T1000 (cell line): ENCODE results near the gene SAMD4B.
"Not testable (repeated sequence)": the region's sequence is repeated elsewhere in the genome, so short reads cannot be mapped to it uniquely, and the experiment has no call there.

Experiments
- DNase-seq: peaks from one replicate; lab custom pipeline; 2025; ENCODE audit warnings: mixed read lengths; lab: John Stamatoyannopoulos, UW

Gene SAMD4B

DNA sequence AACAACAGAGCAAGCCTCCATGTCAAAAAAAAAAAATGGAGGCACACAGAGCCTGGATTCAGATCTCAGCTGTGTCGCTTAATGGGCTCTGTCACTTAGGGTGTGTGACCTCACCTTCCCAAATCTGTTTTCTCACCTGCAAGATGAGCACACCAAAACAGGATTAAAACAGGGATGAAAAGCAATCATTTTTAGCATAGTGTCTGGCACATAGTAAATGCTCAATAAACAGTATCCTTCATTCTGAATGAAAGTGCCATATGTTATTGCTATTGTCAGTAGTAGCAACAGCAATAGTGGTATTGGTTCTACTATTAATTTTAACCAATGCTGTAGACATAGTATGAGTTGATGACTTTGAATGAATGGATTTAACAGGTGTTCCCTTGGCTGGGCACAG lies 23.3 kb downstream of the SAMD4B start:
- no peak for DNase-seq

DNA sequence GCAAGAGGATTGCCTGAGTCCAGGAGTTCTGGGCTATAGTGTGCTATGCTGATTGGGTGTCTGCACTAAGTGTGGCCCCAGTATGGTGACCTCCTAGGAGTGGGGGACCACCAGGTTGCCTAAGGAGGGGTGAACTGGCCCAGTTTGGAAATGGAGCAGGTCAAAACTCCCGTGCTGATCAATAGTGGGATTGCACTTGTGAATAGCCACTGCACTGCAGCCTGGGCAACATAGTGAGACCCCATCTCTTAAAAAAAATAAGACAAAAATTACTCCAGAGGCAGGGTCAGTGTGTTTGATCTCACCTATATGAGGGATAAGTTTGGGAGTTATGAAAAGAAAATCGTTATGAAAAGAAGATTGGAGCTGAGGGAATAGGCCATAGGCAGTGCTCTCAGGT lies 27.0 kb downstream of the SAMD4B start:
- no peak for DNase-seq

DNA sequence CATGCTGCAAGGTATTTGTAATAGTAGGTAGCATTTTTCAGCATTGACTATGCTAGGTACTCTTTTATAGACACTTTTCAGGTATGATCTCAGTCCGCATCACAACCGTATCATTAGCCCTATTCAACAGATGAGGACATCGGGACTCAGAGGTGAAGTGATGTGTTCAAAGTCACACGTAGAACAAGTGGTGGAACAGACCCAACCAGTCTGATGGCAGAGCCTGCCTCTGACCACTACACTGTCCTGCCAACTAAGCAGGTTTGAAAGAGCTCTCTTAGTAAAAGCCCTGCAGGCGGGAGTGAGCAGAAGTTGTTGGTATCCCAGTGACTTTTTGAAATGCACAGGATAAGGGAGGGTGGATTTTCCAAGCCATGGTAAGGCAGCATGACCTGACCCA lies 28.5 kb downstream of the SAMD4B start:
- no peak for DNase-seq

DNA sequence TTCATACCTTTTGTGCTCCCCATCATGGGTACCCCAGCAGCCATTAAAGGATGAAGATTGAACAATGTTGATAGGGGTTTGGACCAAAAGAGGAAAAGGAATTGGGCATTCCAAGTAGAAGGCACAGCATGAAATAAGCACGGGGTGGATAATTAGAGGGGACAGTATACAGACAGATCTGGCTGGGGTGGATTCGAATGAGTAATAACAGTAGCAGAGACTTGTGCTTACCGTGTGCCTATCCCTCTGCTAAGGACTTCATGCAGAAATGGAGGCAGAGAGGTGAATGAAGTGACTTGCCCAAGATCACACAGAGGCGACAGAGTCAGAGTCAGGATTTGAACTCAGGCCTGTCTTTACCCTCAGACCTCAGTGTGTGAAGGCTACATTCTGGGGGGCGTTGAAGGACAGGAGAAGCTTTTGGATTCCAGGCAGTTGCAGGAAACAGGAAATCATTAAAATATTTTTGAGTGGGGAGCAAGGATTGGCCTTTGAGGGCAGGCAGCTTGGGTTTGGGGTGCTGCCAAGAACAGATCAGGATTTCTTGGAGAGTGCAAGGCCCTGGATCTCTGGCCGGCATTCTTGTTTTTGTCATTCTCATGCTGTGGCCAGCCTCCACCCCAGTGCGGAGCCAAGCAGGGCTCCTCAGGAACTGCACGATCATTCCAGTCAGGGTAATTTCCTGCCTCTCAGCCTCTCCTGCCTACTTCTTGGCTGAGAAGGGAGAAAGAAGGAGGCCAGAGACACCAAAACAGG lies 30.0 kb downstream of the SAMD4B start:
- DNase-seq: no peak

DNA sequence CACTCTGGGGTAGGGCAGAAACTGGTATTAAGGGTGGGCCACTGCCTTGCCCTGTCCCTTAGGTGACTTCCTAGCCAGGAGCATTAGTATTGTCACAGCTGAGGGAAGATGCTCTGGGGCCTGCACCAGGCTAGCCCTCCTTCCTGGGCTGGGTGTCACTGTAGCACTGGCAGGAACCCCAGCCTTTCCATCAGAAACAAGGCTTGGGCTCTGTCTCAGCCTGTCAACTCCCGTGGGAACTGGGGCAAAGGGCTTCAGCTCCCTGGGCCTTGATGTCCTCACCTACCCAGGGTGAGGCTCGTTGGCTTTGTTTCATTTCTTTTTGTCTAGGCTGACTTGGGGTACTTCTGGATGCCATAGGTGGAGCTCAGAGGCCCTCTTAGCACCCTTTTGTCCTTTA lies 30.7 kb downstream of the SAMD4B start:
- DNase-seq: no peak

DNA sequence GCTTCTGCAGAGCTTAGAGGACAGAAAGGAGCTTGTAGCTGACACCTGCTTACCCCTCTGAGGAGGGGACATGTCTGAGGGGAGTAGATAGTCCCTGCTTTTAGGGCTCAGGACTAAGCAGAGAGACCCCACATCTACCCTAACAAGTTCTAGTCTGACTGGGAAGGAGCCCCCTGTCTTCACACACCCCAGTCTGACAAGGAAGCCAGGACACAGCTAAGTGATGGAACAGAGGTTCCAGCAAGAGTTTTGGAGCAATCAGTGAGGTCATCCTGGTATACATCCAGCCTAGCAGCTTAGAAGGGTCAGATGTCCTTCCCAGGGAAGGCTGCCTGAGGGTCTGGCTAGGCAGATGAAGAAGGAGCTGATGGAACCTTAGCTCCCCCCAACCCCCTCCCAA lies 33.7 kb downstream of the SAMD4B start:
- no peak for DNase-seq

DNA sequence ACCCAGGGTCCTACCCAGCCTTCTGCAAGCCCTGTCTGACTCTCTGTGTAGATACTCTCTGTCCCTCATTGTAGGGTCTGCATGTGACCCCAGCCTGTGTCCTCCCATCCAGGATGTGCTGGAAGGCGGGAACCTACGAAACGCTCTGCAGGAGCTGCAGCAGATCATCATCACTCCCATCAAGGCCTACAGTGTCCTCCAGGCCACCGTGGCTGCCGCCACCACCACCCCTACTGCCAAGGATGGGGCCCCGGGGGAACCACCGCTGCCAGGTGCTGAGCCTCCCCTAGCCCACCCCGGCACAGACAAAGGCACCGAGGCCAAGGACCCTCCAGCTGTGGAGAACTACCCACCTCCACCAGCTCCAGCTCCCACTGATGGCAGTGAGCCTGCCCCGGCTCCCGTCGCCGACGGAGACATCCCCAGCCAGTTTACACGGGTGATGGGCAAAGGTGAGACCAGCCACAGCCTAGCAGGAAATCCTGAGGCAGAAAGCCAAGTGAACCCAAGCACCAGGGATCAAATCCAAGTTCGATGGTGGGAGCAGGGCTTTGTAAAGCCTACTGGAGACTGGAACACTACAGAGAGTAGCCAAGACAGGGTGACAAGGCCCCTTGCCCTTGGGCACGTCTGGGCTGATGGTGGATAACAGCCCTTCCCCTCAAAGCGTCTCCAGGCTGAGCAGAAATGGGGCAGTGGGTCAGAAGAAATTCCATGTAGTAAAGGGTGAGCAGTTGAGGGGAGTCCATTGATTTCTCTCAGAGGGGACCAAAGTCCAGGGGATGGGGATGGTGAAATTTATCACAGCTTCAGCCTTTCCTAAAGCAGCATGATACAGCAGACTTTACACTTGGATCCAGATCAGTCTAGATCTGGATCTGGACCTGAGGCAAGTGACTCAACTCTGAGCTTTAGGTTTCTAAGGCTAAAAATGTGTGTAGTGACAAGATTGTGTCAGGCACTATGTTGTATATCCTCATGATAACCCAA lies 35.4 kb downstream of the SAMD4B start:
- DNase-seq: no peak

DNA sequence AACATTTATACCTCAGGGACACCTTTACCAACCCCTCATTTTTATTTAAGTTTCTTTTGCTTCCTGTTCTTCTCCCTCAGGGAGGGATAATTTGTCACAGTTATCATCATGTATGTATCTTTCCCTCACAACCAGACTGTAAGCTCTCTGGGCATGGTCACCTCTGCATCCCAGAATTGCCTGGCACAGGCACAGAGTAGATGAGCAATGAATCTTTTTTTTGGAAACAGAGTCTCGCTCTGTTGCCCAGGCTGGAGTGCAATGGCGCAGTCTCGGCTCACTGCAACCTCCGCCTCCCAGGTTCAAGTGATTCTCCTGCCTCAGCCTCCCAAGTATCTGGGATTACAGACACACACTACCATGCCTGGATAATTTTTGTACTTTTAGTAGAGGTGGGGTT lies 37.1 kb downstream of the SAMD4B start:
- DNase-seq: not testable (repeated sequence)

DNA sequence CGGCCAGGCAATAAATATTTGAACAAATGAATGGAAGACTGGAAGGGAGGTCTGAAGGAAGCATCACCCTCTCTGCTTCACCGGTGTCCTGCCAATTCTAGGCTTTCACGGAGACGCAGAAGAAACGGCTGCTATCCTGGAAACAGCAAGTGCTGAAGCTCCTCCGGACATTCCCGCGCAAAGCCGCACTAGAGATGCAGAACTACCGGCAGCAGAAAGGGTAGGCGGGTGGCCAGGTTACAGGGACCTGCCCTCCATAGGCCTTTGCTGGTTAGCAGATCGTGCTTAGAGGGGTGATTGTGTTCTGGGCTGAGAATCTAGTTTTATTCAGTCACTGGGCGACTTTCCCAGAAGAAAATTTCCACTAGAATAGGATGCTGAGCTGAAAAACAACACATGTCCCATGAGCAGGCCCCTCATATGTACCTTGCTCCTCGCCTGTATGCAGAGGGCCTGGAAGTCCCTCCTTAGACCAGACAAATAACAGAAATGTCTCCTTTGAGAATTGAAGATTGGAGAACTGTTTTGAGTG lies 37.7 kb downstream of the SAMD4B start:
- no peak for DNase-seq

DNA sequence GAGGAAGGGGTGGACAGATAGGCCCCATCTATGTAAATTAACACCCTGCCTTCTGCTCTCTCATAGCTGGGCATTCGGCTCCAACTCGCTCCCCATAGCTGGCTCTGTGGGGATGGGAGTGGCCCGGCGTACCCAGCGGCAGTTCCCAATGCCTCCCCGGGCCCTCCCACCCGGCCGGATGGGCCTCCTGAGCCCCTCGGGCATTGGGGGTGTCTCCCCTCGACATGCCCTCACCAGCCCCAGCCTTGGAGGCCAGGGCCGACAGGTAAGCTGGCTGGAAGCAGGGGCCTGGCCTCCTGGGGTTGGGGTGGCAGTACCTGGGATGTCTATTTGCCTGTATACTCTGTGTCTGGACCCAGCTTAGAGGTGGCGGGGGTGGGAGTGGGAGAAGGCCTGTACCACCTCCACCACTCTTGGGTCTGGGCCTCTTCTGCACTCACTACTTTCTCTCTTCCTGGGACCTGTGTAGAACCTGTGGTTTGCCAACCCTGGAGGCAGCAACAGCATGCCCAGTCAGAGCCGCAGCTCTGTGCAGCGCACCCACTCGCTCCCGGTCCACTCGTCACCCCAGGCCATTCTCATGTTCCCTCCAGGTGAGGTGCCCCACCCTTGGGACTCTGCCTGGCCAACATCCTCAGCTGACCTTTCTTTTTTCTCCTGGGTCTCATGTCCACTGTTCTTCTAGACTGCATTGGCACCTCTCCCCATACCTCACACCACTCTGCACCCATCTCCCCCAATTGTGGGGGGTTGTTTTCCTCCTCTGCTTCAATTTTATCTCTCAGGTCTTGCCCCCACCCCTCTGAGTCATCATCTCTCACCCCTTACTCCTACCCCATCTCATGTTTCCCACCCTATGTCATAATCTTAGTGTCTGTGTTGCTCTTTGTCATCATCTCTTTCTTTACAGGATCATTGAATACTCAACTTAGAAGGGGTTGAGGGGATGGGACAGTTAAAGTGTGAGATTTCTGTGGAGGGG lies 38.6 kb downstream of the SAMD4B start:
- DNase-seq: no peak

DNA sequence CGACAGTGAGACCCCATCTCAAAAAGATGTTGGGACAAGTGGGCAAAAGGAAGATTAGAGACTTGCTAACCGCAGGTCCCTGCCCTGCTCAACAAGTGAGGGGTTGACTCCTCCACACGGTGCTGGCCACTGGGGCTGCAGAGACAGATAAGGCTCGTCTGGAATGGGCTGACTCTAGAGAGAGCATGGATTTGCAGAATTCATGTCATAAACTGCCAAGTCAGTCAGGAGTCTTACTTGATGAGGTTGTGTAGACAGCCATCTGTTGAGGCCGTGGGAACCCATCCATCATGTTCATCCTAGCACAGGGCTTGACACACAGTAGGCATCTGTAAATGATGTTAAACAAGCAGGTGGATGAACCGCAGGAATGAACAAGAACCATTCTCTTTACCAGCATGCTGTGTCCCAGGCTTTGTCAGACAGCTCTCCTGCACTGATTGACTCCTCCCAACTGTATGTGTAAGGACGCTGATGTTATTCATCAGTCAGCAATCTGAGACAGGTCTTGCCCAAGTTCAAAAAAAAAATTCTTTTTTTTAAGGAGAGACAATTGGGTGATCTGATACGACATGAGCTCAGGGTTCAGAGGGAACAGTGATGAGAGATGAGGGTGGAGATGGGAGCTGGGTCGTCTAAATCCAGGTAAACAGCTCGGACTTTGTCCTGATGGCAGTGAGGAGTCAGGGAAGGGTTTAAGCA lies 39.8 kb downstream of the SAMD4B start:
- no peak for DNase-seq

DNA sequence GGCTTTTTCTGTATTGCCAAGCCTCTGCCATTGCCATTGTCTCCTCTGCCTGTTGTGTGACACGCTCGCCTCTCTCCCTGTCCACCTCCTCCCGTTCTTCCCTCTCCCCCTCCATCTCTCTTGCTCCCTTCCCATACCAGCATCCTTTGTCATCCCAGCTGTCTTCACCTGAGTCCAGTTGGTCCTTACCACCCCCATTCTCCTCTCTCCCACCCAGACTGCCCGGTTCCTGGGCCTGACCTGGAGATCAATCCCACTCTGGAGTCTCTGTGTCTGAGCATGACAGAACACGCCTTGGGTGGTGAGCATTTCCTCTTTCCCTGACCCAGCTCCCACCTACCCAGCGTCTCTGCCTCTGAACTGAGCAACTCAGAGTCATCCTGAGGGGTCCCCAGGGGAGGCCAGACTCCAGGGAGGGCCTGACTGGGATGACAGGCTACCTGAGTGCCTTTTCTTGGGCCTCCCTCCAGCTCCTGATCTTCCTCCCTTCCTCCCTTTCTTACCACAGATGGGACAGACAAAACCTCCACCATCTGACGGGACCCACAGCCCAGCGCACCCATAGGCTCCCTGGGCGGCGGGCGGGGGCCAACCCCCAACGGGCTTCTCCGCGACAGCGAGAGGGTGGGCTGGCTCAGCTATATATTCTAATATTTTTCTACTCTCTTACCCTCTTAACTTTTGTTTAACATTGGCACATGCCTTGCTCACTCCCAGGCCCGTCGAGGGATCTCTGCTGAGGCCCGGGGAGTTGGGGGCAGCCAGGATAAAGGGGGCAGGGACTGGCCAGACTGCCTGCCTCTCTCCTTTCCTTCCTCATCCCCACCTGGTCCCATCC lies 41.0 kb downstream of the SAMD4B start:
- no peak for DNase-seq

DNA sequence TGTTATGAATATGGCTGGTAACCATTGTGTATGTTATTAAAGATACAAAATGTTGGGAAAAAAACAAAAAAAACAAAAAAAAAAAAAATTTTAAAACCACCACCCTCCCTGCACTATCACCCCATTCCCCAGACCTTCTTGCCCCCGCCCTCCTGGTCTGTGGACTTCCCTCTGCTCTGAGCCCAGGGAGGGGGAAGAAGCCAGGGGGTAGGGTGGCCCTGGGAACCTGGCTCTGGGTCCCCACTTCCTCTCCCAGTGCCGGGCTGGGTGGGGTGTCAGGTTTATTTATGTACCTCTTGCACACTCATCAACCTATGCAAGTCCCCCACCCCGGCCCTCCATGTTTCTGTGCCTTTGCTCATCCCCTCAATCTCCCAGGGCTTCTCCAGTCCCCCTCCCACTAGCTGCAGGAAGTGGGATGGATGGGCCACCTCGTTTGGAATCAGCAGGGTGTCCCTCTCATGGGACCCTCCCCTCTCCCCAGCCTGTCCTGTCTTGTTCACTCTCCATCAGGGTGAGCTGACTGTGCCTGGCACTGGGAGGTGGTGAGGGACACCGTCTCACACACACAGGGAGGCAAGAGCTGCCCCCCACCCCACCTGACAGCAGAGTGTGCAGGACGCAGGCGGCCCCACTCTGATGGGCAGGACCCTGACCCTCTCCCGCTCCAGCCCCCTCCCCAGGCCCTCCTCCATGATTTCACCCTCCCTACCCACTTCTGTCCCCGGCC lies 42.8 kb downstream of the SAMD4B start:
- DNase-seq: no peak

DNA sequence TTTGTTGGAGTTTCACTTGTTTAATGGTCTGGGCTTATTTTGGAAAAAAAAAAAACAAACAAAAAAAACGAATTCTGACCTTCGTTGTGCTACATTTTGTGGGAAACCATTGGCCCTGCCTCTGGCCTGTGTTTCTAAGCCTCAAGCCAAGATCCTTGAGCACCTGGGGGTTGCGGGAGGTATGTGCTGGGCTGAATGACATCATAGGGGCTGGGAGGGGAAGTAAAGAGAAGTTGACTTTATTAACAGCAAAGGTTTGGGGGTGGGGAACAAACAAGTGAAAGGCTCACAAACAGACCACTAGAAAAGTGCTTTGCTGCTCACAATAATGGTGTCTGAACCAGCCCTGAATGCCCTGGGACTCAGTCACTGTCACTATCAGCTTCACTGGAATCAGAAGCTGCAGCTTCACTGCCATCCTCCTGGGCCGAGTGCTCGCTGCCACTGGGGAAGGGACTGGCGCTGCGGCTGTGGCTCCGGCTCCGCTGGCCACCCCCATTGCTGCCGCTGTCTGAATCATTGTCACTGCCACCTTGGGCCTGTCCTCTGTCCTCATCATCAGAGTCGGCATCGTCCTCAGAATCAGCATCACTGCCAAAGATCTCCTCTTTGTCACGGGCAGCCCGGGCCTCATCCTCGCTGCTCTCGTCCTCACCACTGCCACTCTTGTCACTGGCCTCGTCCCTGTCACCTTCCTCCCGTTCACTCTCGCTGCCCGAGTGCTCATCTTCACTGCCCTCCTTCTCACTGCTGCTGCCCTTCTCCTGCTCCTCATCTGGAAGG lies 43.6 kb downstream of the SAMD4B start:
- no peak for DNase-seq

DNA sequence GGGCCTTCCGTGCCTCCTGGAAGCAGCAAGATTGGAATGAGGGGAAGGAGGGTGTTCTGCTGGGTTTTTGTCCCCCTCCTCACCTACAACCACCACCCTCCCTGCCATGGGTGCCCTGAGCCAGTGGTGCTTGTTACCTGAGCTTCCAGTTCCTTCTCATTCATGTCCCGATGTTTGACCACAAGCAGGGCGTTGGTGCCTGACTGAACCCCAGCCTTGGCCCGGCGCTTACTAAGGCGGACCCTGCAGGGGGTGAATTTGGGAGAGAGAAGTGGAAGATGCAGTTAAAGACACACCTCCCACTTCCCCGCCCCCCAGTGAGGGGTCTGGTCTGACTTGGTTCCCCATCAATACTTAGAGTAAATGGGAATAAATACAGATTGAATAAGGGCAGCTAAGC lies 44.3 kb downstream of the SAMD4B start:
- no peak for DNase-seq

DNA sequence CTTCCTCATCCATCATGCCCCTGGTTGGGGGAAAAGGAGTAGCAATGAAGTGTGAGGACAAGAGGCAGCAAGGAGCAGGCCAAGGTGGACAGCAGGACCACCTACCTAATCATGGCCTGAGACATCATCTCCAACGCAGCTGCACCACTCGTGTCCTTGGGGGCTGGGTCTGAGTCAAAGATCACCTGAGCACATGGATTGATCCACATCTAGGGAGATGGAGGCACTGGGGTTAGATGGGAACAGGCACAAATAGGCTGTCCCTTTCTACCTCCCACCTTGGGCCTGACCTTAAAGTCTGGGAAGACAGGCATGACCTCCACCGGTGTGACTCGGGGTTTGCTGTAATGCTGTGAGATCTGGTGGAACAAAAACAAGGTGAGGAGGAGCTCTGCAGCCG lies 46.4 kb downstream of the SAMD4B start:
- DNase-seq: no peak

DNA sequence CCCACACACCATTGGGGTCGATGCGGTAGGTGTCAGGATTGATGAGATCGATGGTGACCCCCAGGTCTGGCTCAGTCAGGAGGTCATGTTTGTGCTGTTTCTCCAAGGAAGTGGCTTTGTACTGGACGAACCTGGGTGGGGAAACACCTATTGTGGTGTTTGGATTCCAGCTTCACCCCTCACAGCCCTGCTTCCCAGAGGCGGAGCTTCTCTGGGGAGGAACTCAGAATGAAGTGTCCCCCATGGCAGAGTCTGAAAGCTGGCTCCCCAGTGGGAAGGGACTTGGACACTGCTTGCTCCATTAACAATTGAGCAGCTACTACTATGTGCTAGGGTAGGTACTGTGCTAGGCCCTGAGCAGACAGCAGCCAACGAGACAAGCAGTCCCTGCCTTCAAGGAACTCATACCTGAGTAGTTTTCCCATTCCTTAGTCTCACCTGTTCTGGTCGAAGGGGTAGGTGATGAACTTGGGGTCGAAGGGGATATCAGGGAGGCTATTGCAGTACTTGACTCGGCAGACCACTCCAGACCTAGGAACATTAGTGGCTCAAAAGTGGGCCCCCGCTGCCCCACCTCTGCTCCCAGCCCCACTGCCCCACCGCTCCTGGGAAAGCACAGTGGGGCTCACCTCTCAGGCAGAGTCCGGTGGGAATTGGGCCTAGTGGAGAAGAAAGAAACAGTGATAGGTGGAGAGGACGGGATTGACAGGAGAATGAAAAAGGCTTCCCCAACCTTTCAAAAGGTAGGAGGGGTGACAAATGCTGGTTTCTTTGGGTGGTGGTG lies 47.6 kb downstream of the SAMD4B start:
- DNase-seq: no peak

DNA sequence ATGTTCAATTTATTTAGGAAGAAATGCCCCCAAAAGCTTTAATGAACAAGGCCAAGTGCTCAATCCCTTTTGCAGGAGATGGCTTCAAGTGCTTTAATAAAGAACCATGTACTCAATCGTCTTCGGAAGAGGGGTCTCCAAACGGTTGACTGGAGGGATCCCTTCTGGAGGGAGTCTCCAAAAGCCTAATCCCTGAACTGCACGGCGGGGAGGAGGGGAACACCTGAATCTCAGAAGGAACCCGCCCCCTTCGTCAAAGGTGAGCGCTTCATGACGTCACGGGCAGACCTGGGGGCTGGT lies 48.2 kb downstream of the SAMD4B start:
- DNase-seq: no peak
